Osteoblast (primary cell): ENCODE results near the gene PDIA6. TPM values are rescaled to one million over a fixed set of nuclear protein-coding genes. Genes with fewer than 3 reads are reported as not detected.
A peak's percentile ranks its signal among the peaks of the same experiment; 100 is the strongest.

ENCODE experiments used
- DNase-seq: peaks from one replicate; pipeline ENCODE4 v3.0.0; 2011; ENCODE audit warnings: low spot score, mixed read lengths; ENCODE audit not compliant: insufficient read length; ENCODE audit errors: missing footprints
- H2AFZ ChIP-seq: 2 replicates; pipeline ENCODE4 v1.6.0; 2011; ENCODE audit warnings: mild to moderate bottlenecking, low read length
- H3K27ac ChIP-seq: 2 replicates; pipeline ENCODE4 v1.5.1; 2011; ENCODE audit warnings: mild to moderate bottlenecking, low read depth, low read length, moderate library complexity
- H3K27me3 ChIP-seq: 2 replicates; pipeline ENCODE4 v1.6.0; 2012; ENCODE audit warnings: mild to moderate bottlenecking, control low read depth, inconsistent platforms, low read length, moderate library complexity; ENCODE audit not compliant: insufficient read depth
- H3K36me3 ChIP-seq: 2 replicates; pipeline ENCODE4 v1.5.1; 2011; ENCODE audit warnings: mild to moderate bottlenecking, low read length, control low read depth, moderate library complexity; ENCODE audit not compliant: insufficient read depth
- H3K4me1 ChIP-seq: 2 replicates; pipeline ENCODE4 v1.5.1; 2011; ENCODE audit warnings: mild to moderate bottlenecking, low read length, control low read depth, moderate library complexity; ENCODE audit not compliant: insufficient read depth
- H3K4me2 ChIP-seq: 2 replicates; pipeline ENCODE4 v1.6.0; 2011; ENCODE audit warnings: mild to moderate bottlenecking, low read length; ENCODE audit not compliant: insufficient read depth
- H3K4me3 ChIP-seq: fragments of 200-600 bp; sonication (generic); 3 replicates; pipeline ENCODE4 v1.5.1; 2012; ENCODE audit warnings: mild to moderate bottlenecking, low read length, inconsistent platforms; ENCODE audit not compliant: insufficient read depth
- H3K79me2 ChIP-seq: 2 replicates; pipeline ENCODE4 v1.6.0; 2012; ENCODE audit warnings: mild to moderate bottlenecking, low read length, control low read depth, inconsistent platforms; ENCODE audit not compliant: insufficient read depth
- H3K9me3 ChIP-seq: 2 replicates; pipeline ENCODE4 v1.5.1; 2011; ENCODE audit warnings: low read depth, low read length, control low read depth
- H4K20me1 ChIP-seq: 2 replicates; pipeline ENCODE4 v1.6.0; 2012; ENCODE audit warnings: mild to moderate bottlenecking, low read length, control low read depth; ENCODE audit not compliant: insufficient read depth
- CTCF ChIP-seq: IDR thresholded peaks from 2 replicates; pipeline ENCODE4 v1.5.1; 2011; ENCODE audit warnings: mild to moderate bottlenecking, low read depth, low read length, moderate library complexity; ENCODE audit errors: extremely low read depth
- total RNA-seq: library from RNA; depleted of rRNA; stranded (reverse); fragments of >200 nt; gene quantifications from 2 replicates; pipeline ENCODE4 v1.2.3, GENCODE V29; 2012

PDIA6 gene
- total RNA-seq, 1 donor: 245 TPM

- no peaks in the 10 kb centered on the region for H3K79me2 ChIP-seq
- H3K4me3 ChIP-seq: no peak overlapping the region
- H3K27ac ChIP-seq: no peak overlapping the region
- peak; percentile 82 for DNase-seq
- TF ChIP-seq CTCF: no peak
- H3K27me3 ChIP-seq: no peaks in the 10 kb centered on the region
- no peak overlapping the region for H3K4me2 ChIP-seq
- no peaks in the 10 kb centered on the region for H3K9me3 ChIP-seq
- no peaks in the 10 kb centered on the region for H3K4me1 ChIP-seq
- no peaks in the 10 kb centered on the region for H3K36me3 ChIP-seq
- no peaks in the 10 kb centered on the region for H4K20me1 ChIP-seq
- H2AFZ ChIP-seq: no peak overlapping the region
Measured at GRCh38 chr2:10772201-10772867, 40.3 kb downstream of the PDIA6 start.

- Histone ChIP-seq H3K27ac (no peak overlapping the region), H3K4me3 (no peak overlapping the region), H3K4me2 (no peak overlapping the region), H4K20me1 (no peaks in the 10 kb centered on the region), H3K9me3 (no peaks in the 10 kb centered on the region), H3K36me3 (no peaks in the 10 kb centered on the region), H2AFZ (no peak overlapping the region), H3K27me3 (no peaks in the 10 kb centered on the region), H3K4me1 (no peaks in the 10 kb centered on the region), H3K79me2 (no peaks in the 10 kb centered on the region)
- no peak for TF ChIP-seq CTCF
- peak; percentile 50 for DNase-seq
Measured at GRCh38 chr2:10771786-10772185, 40.8 kb downstream of the PDIA6 start.

- TF ChIP-seq CTCF: no peak
- no peaks in the 10 kb centered on the region for H3K9me3 ChIP-seq
- DNase-seq: peak; percentile 81
- H3K27me3 ChIP-seq: no peaks in the 10 kb centered on the region
- H3K4me1 ChIP-seq: no peaks in the 10 kb centered on the region
- H2AFZ ChIP-seq: no peak overlapping the region
- no peaks in the 10 kb centered on the region for H3K36me3 ChIP-seq
- H3K4me3 ChIP-seq: no peak overlapping the region
- H3K27ac ChIP-seq: no peak overlapping the region
- no peaks in the 10 kb centered on the region for H3K79me2 ChIP-seq
- H4K20me1 ChIP-seq: no peaks in the 10 kb centered on the region
- no peak overlapping the region for H3K4me2 ChIP-seq
Measured at GRCh38 chr2:10770956-10771750, 41.4 kb downstream of the PDIA6 start.

GRCh38 chr2:10768063-10768507 is 44.5 kb downstream of the PDIA6 start:
- DNase-seq: peak; percentile 54
- H3K4me3 ChIP-seq: no peak overlapping the region
- H2AFZ ChIP-seq: no peak overlapping the region
- H4K20me1 ChIP-seq: no peaks in the 10 kb centered on the region
- H3K27me3 ChIP-seq: peaks cover 14% of the 10 kb centered on the region
- no peak for TF ChIP-seq CTCF
- no peak overlapping the region for H3K27ac ChIP-seq
- H3K79me2 ChIP-seq: no peaks in the 10 kb centered on the region
- no peaks in the 10 kb centered on the region for H3K9me3 ChIP-seq
- H3K4me1 ChIP-seq: no peaks in the 10 kb centered on the region
- H3K36me3 ChIP-seq: no peaks in the 10 kb centered on the region
- no peak overlapping the region for H3K4me2 ChIP-seq
